H1 (cell line): ENCODE data around the gene PNPLA1. TPM values are rescaled to one million over a fixed set of nuclear protein-coding genes. Genes with fewer than 3 reads are reported as not detected.
"Not testable (repeated sequence)": the region's sequence is repeated elsewhere in the genome, so short reads cannot be mapped to it uniquely, and the experiment has no call there.

Experiments used
- CTCF ChIA-PET: fragments of 300-600 bp; sonication (Branson Sonifier 250); formaldehyde crosslinking; loops from one replicate; lab custom pipeline; 2021; ENCODE audit not compliant: partially characterized antibody; lab: Charles Lee
- POLR2A ChIA-PET: fragments of 300-600 bp; sonication (Branson Sonifier 250); formaldehyde crosslinking; loops from one replicate; lab custom pipeline; 2021; ENCODE audit warnings: inconsistent platforms; ENCODE audit not compliant: partially characterized antibody; lab: Charles Lee
- DNase-seq, 2 experiments: peaks; one replicate each; pipeline versions ENCODE4 v3.0.0 to v3.0.0-alpha.2; 2010 to 2022; ENCODE audit warnings: low spot score in 2 of 2, low read depth in 1 of 2, mixed read lengths in 1 of 2
- FAIRE-seq: peaks from 2 replicates; lab custom pipeline; 2011; peaks lifted over from hg19 to GRCh38; lab: Jason Lieb, UNC
- H2AFZ ChIP-seq: 2 replicates; pipeline ENCODE4 v1.8.1; 2012; ENCODE audit warnings: low read length, inconsistent platforms
- H2AK5ac ChIP-seq: 2 replicates; pipeline ENCODE4 v1.6.1; 2013; ENCODE audit warnings: low read depth, low read length
- H2BK120ac ChIP-seq: replicated peaks from 2 replicates; pipeline ENCODE3; 2013; ENCODE audit warnings: low read depth, low read length, inconsistent platforms
- H2BK12ac ChIP-seq: 2 replicates; pipeline ENCODE4 v1.6.1; 2013; ENCODE audit warnings: low read depth, low read length
- H2BK15ac ChIP-seq: 2 replicates; pipeline ENCODE4 v1.6.1; 2013; ENCODE audit warnings: low read length
- H2BK20ac ChIP-seq: 2 replicates; pipeline ENCODE4 v1.6.1; 2013; ENCODE audit warnings: low read length
- H2BK5ac ChIP-seq: 2 replicates; pipeline ENCODE4 v1.6.1; 2013; ENCODE audit warnings: low read depth, low read length
- H3K14ac ChIP-seq: 2 replicates; pipeline ENCODE4 v1.6.1; 2013; ENCODE audit warnings: inconsistent platforms; ENCODE audit not compliant: insufficient read length
- H3K18ac ChIP-seq: 2 replicates; pipeline ENCODE4 v1.6.1; 2013; ENCODE audit warnings: low read length; ENCODE audit errors: extremely low read depth
- H3K23ac ChIP-seq: 2 replicates; pipeline ENCODE4 v1.6.1; 2013; ENCODE audit warnings: inconsistent platforms; ENCODE audit not compliant: insufficient read length
- H3K23me2 ChIP-seq: 2 replicates; pipeline ENCODE4 v1.6.1; 2013; ENCODE audit warnings: low read depth, low read length
- H3K27ac ChIP-seq: 2 replicates; pipeline ENCODE4 v1.6.1; 2011; ENCODE audit warnings: low read depth, low read length, inconsistent platforms
- H3K27me3 ChIP-seq, 4 experiments: replicated peaks in 1 of 4; 1 replicate in 1 of 4; 2 replicates in 3 of 4; pipeline versions ENCODE4 v1.6.1 to v1.8.1; 2011 to 2013; ENCODE audit warnings: low read length in 3 of 4, mild to moderate bottlenecking in 3 of 4, inconsistent platforms in 2 of 4, mixed read lengths in 2 of 4, moderate library complexity in 1 of 4; ENCODE audit not compliant: control insufficient read depth in 3 of 4, insufficient read depth in 3 of 4; ENCODE audit errors: extremely low read depth in 1 of 4
- H3K36me3 ChIP-seq, 4 experiments: 2 replicates each; pipeline versions ENCODE4 v1.6.1 to v1.8.1; 2011 to 2013; ENCODE audit warnings: mild to moderate bottlenecking in 4 of 4, low read length in 3 of 4, moderate library complexity in 2 of 4, control low read depth in 1 of 4, inconsistent platforms in 1 of 4; ENCODE audit not compliant: insufficient read depth in 4 of 4, control insufficient read depth in 2 of 4
- H3K4ac ChIP-seq: replicated peaks from 2 replicates; pipeline ENCODE3; 2013; ENCODE audit warnings: low read length, low read depth, mixed read lengths, inconsistent platforms; ENCODE audit not compliant: insufficient read length
- H3K4me1 ChIP-seq, 4 experiments: replicated peaks in 1 of 4; 1 replicate in 1 of 4; 2 replicates in 3 of 4; pipeline versions ENCODE4 v1.6.1 to v1.8.1; 2011 to 2013; ENCODE audit warnings: low read length in 3 of 4, inconsistent platforms in 2 of 4, mixed read lengths in 1 of 4; ENCODE audit not compliant: insufficient read depth in 4 of 4, control insufficient read depth in 3 of 4
- H3K4me2 ChIP-seq, 2 experiments: 2 replicates each; pipeline versions ENCODE4 v1.6.1 to v1.8.1; 2011 to 2013; ENCODE audit warnings: low read depth in 2 of 2, low read length in 2 of 2, control low read depth in 1 of 2, inconsistent platforms in 1 of 2, mild to moderate bottlenecking in 1 of 2; ENCODE audit not compliant: insufficient read depth in 1 of 2
- H3K4me3 ChIP-seq, 4 experiments: fragments of 200-600, 300-600 bp in 1 of 4; sonication (generic), shearing (Covaris generic), sonication (Bioruptor Twin) in 1 of 4; 2 replicates each; pipeline versions ENCODE4 v1.5.1 to v1.8.1; 2011 to 2016; ENCODE audit warnings: low read length in 4 of 4, low read depth in 3 of 4, control low read depth in 2 of 4, inconsistent platforms in 2 of 4, mild to moderate bottlenecking in 2 of 4, mixed read lengths in 1 of 4, moderate library complexity in 1 of 4; ENCODE audit not compliant: insufficient read depth in 2 of 4; ENCODE audit errors: extremely low read depth in 1 of 4
- H3K56ac ChIP-seq: replicated peaks from 2 replicates; pipeline ENCODE3; 2013; ENCODE audit warnings: low read depth, mild to moderate bottlenecking, mixed read lengths, low read length, inconsistent platforms; ENCODE audit not compliant: insufficient read length
- H3K79me1 ChIP-seq: 2 replicates; pipeline ENCODE4 v1.6.1; 2013; ENCODE audit warnings: low read depth, low read length, control low read depth
- H3K79me2 ChIP-seq, 2 experiments: 2 replicates each; pipeline versions ENCODE4 v1.6.1 to v1.8.1; 2012 to 2013; ENCODE audit warnings: low read length in 2 of 2, mild to moderate bottlenecking in 2 of 2, inconsistent platforms in 1 of 2; ENCODE audit not compliant: insufficient read depth in 2 of 2, control insufficient read depth in 1 of 2
- H3K9ac ChIP-seq, 4 experiments: replicated peaks in 1 of 4; 1 replicate in 1 of 4; 2 replicates in 3 of 4; pipeline versions ENCODE4 v1.6.1 to v1.8.1; 2011 to 2013; ENCODE audit warnings: low read depth in 3 of 4, low read length in 3 of 4, control low read depth in 2 of 4, mild to moderate bottlenecking in 2 of 4, moderate library complexity in 2 of 4, inconsistent platforms in 1 of 4; ENCODE audit errors: extremely low read depth in 1 of 4
- H3K9me3 ChIP-seq, 2 experiments: 2 replicates each; pipeline versions ENCODE4 v1.6.1 to v1.8.1; 2012 to 2013; ENCODE audit warnings: mild to moderate bottlenecking in 2 of 2, moderate library complexity in 2 of 2, control low read depth in 1 of 2, inconsistent platforms in 1 of 2, low read depth in 1 of 2, low read length in 1 of 2, mixed read lengths in 1 of 2; ENCODE audit not compliant: insufficient read depth in 2 of 2
- H4K20me1 ChIP-seq, 2 experiments: replicated peaks in 1 of 2; 2 replicates each; pipeline versions ENCODE3 to v1.8.1; 2011 to 2013; ENCODE audit warnings: inconsistent platforms in 2 of 2, low read length in 2 of 2, mild to moderate bottlenecking in 1 of 2; ENCODE audit not compliant: insufficient read depth in 2 of 2, control insufficient read depth in 1 of 2
- H4K5ac ChIP-seq: 2 replicates; pipeline ENCODE4 v1.6.1; 2013; ENCODE audit warnings: low read length, low read depth, mixed read lengths, inconsistent platforms; ENCODE audit not compliant: insufficient read length
- H4K8ac ChIP-seq: 2 replicates; pipeline ENCODE4 v1.8.0; 2013; ENCODE audit warnings: mild to moderate bottlenecking, moderate library complexity, low read length, inconsistent platforms; ENCODE audit not compliant: insufficient read depth; ENCODE audit errors: extremely low read depth
- H4K91ac ChIP-seq: replicated peaks from 2 replicates; pipeline ENCODE3; 2013; ENCODE audit warnings: low read length, mixed read lengths, inconsistent platforms; ENCODE audit not compliant: insufficient read length
- WGBS, 2 experiments: shearing (Covaris generic) in 1 of 2; methylation state at CpG; one replicate each; pipeline versions ENCODE4 v1.1.6 to v1.1.7; 2013 to 2015; ENCODE audit warnings: low lambda C conversion rate in 2 of 2, mixed read lengths in 2 of 2, inconsistent platforms in 1 of 2, low coverage in 1 of 2, missing lambda C conversion rate in 1 of 2; ENCODE audit not compliant: insufficient replicate concordance in 2 of 2, insufficient coverage in 1 of 2, insufficient read length in 1 of 2; ENCODE audit errors: extremely low coverage in 1 of 2, missing lambda C conversion rate in 1 of 2; 5-methylcytosine and 5-hydroxymethylcytosine counted together
- polyA plus RNA-seq, 7 experiments: library from polyadenylated mRNA; depleted of rRNA in 3 of 7; stranded (reverse) in 5 of 7; unstranded in 2 of 7; fragments of >200 nt in 5 of 7; fragments of 200-250 nt in 2 of 7; gene quantifications; 1 replicate in 5 of 7; 2 replicates in 1 of 7; 4 replicates in 1 of 7; pipeline versions ENCODE4 v1.2.1 to v1.2.3, GENCODE V29; 2011 to 2013; ENCODE audit warnings: missing spikeins in 2 of 7, mixed read lengths in 2 of 7
- total RNA-seq: library from RNA; stranded (reverse); fragmentation: NEBNext Ultra II Directional; extraction: Animal tissue kit (Norgen Biotek cat#: 25700); gene quantifications from 2 replicates; pipeline ENCODE4 v1.2.1, GENCODE V29; 2021

The PNPLA1 gene
- total and polyA plus RNA-seq, 2 of the 8 experiments (the other 6 are each of a cell fraction or from before 2014, with no cell fraction given) = not detected

DNA sequence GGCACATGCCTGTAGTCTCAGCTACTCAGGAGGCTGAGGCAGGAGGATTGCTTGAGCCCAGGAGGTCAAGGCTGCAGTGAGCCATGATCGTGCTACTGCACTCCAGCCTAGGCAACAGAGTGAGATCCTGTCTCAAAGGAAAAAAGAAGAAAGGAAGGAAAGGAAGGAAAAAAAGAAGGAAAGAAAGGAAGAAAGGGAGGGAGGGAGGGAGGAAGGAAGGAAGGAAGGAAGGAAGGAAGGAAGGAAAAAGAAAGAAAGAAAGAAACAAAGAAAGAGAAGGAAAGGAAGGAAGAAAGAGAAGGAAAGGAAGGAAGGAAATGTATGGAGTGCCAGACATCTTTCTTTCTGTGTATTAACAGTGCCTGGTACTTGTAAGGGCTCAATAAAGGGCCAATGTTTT, 68.4 kb downstream of the PNPLA1 start:
- H3K27me3 ChIP-seq, H2BK120ac ChIP-seq, H3K23ac ChIP-seq, H3K4me1 ChIP-seq, H3K4ac ChIP-seq, H3K14ac ChIP-seq, H4K5ac ChIP-seq, H3K4me2 ChIP-seq, H3K23me2 ChIP-seq, H2BK5ac ChIP-seq, H2BK20ac ChIP-seq, H3K18ac ChIP-seq, POLR2A ChIA-PET, H2AK5ac ChIP-seq, H3K4me3 ChIP-seq, H2BK12ac ChIP-seq, H4K8ac ChIP-seq, H3K56ac ChIP-seq, H2BK15ac ChIP-seq, DNase-seq, H2AFZ ChIP-seq, H3K27ac ChIP-seq, FAIRE-seq, H3K79me2 ChIP-seq, H4K91ac ChIP-seq, H3K9me3 ChIP-seq, H3K36me3 ChIP-seq, H4K20me1 ChIP-seq, H3K79me1 ChIP-seq, H3K9ac ChIP-seq: not testable (repeated sequence)
- CTCF ChIA-PET = interaction anchor here (1.3 kb wide), 1 partner anchor 36 kb away, joined by 4 read pairs; no protein-coding TSS in a partner anchor
- 100% methylated on average over 1 of the region's 1 CpG; no CpG with 5 or more reads in 1 of the 2 experiments for WGBS, 2 experiments
